GM21447 (cell line): ENCODE measurements around the gene CDH4.
"Not testable (repeated sequence)": the region's sequence is repeated elsewhere in the genome, so short reads cannot be mapped to it uniquely, and the experiment has no call there.

Experiments used
- ATAC-seq: cut with Tn5 transposase; IDR thresholded peaks from one replicate; pipeline ENCODE4 v1.9.1; 2021; ENCODE audit not compliant: unreplicated experiment

The CDH4 gene

DNA sequence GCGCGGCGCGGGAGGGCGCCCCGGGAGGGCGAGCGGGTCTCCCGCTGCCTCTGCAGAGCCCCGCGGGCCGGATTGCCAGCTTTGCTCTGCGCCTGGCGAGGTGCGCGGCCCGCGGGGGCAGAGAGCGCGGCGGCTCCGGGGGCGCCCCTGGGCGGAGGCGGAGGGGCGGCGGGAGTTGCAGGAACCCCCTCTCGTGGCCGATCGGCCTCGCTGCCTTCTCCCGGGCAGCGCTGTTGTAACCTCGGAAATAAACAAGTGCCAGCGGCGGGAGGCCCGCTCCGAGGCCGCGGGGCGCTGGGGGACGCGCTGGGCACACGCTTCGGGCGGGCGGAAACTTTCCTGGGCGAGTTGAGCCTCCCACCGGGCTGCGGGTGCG is 1.2 kb downstream of the CDH4 start:
- no peak for ATAC-seq

DNA sequence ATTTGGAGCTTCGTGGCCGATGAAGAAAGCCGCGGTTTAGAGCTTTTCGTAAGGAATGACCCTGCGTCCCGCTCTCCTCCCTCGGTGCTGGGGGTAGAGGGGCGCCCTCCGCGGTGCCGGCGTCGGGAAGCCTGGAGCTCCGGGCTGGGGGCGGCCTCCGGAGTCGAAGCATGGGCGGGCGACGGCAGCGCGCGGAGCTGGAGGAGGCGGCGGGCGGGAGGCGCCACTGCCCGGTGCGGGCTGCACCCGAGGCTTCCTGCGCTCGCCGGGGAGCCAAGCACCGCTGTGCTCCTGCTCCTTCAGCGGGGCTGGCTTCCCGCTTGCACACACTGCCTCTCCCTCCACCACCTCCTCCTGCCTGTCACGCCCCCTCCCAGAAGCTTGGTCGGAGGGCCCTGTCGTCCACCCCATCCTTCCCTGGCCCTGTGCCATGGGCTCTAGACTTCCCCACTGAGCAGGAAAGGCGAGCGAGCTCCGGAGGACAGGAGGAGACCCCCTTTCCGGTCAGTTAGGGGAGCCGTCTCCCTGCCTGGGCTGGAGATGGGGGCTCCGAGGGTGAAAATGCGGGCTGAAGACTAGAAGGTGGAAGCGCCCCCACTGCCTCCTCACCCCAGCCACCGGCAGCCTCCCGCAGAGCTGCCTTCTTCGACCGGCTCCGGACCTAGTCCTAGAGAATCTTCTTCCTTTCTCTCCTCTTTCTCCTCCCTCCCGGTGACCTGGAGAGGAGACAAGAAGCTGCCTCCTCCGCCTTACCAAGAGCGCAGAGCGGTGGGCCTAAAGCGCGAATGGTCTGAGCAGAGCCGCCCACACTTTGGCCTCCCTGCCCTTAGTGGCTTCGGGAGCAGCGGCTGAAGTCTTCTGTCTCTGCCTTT is 1.8 kb downstream of the CDH4 start:
- no peak for ATAC-seq

DNA sequence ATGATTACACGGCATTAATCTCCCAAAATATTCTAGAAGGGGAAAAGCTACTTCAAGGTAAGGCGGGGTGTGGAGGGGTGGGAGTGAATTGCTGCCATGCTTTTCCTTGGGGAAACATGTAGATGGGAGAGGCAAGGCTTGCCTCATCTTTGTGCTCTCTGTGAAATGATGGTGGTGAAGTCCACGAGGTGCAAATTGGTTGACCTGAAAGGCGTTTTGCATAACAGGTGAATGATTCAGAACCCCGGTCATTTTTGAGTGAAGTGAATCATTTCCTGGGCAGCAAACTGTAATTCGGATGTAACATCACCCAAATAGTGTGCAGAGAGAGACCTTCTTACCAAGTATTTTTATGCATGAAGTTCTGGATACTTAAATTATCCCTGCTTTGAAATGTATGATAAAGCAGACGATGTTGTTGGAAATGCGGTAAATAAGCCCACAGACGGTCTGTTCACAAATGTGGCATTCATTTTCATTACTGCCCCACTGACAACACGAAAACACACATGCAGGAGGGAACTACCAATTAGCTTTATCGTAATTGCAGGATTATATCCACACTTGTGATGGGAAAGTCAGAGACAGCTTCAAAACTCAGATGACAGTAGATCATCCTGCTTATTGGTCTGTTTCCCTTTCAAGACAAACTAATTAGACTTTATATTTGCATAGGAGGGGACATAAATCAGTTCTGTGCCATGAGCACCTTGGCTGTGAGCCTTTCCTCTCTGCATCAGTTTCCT is 3.0 kb downstream of the CDH4 start:
- ATAC-seq = no peak

DNA sequence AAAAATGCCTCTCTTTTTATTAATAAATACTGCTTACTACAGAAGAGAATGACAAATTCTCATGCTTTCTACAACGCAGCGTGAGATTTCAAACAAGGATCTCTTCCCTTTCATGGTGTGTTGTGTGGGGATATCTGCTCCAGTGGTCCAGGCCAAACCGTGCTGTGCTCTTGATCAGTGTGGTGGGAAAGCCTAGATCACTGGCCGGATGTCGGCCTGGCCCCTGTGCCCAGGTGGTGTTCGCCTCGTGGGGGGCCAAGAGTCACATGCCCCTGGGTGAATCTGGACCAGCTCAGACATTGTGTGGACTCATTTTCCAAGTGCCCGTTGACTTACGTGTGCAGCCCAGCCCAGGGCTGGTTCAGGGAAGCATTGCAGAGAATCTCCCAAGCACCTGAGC is 4.3 kb downstream of the CDH4 start:
- ATAC-seq = no peak

DNA sequence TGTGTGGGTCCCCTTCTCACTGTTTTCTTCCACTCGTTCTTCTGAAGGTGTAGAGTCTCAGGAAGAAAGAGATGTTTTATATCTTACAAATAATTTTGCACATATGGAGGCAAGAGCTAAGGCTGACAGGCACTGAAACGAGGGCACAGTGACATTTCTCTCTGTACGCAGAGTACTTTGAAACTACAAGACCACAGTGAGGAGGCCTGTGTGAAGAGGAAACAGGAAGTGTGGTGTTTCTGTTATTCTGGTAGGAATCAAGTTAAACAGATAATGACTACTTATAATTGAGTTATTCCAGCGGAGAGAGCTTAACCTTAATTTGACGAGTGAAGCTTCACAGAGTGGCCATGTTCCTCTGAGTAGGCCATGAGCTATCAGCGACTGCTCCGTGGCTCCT is 4.8 kb downstream of the CDH4 start:
- no peak for ATAC-seq

DNA sequence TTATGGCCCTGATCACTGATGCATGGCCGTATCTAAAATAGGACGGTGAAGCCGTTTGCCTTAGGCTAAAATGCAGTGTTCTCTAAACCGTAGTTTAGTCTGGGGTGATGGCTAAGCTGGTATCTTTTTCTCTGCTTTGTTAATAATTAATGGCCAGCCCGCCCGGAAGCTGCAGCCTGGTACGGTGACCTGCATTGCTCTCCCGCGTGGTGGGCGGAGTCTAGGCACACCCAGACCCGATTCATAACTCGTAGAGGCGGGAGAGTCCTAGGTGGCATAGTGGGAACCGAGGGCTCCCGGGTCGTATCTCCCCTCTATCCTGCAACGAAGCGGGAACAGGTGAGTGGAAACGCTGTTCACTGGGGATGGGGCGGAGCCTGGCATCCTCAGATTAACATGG is 5.5 kb downstream of the CDH4 start:
- ATAC-seq = no peak

DNA sequence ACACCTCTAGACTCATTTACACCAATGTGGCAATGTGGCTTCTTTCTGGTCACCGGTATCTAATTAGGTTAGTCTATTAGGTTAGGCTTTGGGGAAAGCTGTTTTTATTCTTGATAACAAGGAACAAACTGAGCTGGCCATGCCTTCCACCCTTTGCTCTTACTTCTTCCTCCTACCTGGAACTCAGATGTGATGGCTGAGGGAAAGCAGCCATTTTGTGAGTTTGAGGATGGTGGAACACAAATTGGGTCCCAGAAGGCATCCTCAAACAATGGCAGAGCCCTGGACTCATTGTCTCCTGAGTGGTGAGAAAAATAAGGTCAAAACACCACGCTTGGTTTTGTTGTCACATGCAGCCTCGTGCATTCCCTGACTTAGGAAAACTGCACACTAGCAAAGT is 7.7 kb downstream of the CDH4 start:
- ATAC-seq = no peak

DNA sequence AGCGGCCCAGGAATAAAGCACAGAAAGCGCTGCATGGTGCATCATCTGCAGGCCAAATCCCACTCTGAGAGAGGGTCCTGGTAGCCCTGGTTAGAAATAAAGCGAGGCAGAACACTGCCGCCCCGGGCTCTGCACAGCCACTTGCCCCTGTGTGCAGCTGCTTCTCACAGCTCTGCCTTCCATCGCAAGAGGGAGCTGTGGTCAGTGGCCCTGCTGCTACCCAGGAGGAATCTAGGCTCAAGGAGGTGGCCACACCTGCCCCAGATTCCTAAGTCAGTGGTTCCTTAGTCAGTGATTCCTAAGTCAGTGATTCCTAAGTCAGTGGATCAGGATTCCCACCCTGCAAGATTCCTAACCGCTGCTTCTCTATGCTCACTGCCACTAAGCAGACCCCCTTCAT is 8.8 kb downstream of the CDH4 start:
- no peak for ATAC-seq

DNA sequence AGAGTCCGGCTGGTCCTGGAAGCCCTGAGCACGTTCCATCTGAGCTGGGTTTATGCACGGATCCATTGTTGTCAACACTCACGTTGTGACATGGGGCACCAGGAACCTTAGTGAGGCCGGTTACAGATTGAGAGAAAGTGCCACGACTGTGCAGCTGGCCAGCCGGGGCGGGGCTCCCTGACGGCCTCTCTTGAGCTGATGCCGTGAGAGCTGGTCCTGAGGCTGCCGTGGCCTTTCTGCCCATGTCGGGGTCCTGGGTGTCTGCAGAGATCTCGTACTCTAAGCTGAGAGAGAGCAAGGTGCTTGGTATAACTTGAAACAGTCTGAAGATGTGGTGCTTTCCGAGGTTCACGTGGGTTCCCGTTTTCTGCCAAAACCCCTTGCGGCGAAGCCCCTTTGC is 10.0 kb downstream of the CDH4 start:
- no peak for ATAC-seq

DNA sequence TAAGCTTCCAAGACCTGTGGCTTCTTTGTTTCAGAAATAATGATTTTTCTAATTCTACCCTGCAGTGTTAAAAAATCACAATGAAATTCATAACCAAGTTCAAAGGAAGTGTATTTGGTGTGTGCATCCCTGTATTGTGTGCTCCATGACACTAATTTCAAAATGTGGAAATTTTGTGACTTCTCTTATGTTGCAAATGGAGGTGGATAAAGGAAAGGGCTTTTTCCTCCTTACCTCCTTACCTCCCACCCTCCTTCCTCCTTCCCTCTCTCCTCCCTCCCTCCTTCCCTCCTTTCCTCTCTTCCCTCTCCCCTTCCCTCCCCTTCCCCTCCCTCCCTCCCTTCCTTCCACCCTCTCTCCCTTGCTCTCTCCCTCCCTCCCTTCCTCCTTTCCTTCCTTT is 10.5 kb downstream of the CDH4 start:
- no peak for ATAC-seq

DNA sequence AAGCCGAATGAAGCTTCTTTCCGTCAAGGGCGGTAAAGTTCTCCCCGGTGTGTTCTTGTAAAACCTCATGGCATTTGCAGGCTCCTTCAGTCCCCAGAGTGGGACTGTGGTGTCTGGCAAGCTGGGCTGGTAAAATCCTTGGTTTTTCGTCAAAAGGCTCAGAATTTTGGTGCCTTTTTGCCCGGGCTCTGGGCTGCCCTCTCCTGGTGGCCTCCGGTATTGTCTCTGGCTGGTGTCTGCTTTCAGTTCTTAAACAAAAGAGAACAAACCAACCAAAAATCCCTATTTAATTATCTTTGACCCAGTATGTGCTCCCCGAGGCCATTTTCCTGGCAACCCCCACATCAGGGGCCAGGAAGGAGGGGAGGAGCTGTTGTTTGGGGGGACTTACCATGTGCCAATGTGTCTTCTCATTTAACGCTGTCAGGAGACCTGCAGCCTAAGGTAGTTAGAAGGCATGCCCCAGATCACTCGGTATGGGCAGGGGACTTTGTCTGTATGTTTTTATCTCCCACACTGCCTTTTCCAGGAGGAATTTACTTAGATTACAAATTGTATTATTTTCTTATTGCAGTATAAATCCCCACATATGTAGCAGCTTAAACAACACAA is 11.1 kb downstream of the CDH4 start:
- no peak for ATAC-seq

DNA sequence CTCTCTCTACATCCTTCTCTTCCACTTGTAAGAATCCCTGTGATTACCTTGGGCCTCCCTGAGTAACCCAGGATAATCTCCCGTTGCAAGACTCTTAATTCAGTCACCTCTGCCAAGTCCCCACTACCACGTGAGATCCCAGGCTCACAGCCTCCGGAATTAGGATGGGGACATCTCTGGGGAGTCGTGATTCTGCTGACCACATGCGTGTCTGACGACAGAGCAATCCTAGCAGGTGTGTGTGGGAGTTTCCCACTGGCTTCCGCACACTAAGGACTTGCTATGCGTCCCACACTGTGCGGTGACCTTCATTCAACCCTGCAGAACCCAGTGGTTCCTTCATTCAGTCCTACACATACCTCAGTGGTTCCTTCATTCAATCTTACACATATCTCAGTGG is 11.9 kb downstream of the CDH4 start:
- ATAC-seq = no peak

DNA sequence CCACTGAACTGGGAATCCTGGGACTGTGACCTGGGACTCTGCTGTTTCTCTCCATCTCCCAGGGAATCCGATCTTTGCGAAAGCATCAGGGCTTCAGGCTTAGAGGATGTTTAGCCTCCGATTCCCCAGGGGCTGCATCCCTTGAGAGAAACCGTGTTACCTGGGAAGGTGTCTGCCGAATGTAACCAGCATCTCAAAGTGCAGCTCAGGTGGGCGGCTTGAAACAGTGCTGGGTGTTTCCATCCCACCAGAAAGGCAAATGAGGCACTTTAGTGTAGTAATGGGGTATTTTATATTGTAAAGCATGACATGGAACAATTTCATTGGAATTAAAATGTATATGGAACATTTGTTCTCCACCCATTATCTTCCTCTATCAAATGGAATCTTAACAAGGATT is 15.2 kb downstream of the CDH4 start:
- ATAC-seq = no peak

DNA sequence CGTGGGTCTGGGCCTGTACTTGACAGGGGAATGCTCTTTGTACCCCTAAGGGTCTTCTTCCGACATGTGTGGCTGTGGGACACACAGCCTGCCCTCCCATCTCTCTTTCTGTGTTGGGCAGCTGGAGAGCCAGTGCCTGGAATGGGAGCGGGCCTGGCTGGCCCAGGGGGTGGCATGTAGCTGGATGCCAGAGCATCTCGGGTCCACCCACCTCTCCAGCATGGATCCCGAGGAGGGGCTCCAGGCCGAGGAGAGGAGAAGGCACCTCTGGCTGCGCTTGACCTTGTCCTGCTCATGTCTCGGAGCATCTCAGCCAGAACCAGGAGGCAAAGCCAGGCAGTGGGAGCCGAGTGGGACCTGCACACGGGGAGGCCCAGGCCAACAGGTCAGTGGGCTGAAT is 16.0 kb downstream of the CDH4 start:
- no peak for ATAC-seq

DNA sequence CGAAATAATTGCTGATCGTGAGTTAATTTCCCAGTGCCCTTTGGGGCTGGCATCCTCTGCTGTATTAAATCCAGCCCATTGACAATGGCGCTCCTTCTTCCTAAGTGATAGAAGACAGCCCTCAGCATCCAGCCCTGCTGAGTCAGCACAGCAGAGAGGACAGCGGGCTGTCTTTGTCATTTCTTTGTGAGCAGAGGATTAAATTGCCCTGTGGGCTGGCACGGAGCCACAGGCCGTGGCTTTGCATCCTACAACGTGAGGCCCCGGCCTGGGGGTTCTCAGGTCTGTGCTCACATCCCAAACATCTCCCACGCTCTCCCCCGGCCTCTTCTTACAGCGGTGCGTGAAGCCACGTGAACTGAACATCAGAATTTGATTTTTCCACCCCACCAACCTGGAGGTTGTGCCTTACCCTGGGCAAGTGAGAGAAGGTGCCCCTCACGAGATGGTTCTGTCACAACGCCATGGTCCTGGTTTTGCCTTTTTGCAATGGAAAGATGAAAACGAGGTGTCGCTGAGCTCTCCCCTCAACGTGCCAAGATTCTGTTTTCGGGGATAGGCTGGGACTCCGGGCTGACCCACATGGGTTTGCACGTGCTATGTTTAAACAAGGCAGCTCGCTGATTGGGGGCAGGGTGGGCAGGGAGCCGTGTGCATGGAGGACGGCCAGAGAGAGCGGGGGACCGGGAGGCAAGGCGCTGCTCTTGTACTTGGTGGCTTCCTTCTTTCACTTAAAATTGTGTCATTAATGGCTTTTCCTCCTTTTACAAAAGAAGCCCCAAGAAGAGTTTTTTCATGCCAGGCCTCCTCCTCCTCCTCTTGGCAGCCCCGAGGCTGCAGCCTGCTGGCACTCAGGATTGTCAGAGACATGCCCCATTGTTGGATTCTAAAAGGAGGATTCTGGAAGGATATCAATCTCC is 19.5 kb downstream of the CDH4 start:
- ATAC-seq = no peak

DNA sequence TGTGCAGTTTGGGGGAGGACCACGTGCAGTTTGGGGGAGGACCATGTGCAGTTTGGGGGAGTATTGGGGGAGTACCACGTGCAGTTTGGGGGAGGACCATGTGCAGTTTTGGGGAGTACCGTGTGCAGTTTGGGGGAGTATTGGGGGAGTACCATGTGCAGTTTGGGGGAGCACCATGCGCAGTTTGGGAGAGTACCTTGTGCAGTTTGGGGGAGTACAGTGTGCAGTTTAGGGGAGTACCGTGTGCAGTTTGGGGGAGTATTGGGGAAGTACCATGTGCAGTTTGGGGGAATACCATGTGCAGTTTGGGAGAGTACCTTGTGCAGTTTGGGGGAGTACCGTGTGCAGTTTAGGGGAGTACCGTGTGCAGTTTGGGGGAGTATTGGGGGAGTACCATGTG is 21.0 kb downstream of the CDH4 start:
- ATAC-seq = not testable (repeated sequence)

DNA sequence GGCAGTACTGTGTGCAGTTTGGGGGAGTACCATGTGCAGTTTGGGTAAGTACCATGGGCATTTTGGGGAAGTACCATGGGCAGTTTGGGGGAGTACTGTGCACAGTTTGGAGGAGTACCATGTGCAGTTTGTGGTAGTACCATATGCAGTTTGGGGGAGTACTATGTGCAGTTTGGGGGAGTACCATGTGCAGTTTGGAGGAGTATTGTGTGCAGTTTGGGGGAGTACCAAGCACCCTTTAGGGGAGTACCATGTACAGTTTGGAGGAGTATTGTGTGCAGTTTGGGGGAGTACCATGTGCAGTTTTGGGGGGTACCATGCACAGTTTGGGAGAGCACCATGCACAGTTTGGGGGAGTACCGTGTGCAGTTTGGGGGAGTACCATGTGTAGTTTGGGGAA is 21.6 kb downstream of the CDH4 start:
- not testable (repeated sequence) for ATAC-seq

DNA sequence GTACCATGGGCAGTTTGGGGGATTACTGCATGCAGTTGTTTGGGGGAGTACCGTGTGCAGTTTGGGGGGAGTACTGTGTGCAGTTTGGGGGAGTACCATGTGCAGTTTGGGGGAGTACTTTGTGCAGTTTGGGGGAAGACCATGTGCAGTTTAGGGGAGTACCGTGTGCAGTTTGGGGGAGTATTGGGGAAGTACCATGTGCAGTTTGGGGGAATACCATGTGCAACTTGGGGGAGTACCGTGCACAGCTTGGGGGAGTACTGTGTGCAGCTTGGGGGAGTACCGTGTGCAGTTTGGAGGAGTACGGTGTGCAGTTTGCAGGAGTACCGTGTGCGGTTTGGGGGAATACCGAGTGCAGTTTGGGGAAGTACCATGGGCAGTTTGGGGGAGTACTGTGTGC is 22.3 kb downstream of the CDH4 start:
- no peak for ATAC-seq

DNA sequence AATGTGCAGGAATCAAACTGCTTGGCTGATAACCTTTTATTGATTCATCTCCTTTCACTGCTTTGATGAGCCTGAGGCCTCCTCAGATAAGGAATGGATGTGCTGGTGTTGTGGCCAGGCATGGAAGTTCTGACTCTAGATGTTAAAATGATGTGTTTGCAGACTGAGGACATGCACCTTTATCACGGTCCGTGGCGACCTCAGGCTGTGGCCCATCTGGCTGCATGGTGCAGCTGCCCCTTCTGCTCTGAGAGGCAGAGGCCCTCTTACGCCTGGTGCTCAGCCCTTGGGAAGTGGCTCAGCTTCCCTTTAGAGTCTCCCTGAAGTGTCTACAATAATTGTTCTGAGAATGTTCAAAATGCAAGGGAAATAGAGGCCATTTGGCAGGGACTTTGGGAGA is 26.2 kb downstream of the CDH4 start:
- no peak for ATAC-seq

DNA sequence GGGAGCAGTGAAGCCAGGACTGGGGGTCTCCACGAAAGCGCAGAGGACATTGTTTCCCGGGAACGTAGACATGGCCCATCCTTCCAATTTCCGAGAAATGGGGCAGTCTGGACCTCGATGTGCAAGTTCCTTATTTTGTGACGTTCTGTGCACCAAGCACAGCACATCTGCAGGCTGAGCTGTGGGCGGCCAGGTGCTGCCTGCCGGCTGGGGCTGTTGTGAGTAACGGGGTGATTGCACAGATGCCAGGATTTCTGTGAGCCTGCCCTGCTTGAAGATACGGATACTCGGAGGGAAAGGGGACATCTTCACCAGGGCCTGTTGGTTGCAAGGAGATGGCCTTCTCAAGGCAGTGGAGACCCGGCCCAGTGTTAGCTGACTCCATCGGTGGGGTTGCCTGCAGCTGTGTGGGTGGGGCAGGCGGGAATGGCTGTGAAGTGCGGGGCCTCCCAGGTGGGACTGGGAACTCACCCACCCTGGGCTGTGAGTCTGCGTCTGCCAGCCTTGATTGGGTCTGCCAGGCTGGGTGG is 27.6 kb downstream of the CDH4 start:
- ATAC-seq = no peak
